SK-N-SH treated with all-trans-retinoic acid at 6 μM for 48 hours (cell line): ENCODE results near the gene GOLGA6L7.

ENCODE experiments used
- ARNTL ChIP-seq: fragments of 450-650 bp; formaldehyde crosslinking; IDR thresholded peaks from 2 replicates; pipeline ENCODE4 v1.5.0; 2020; ENCODE audit warnings: low read depth, mild to moderate bottlenecking, moderate library complexity, borderline replicate concordance
- CSDC2 ChIP-seq: fragments of 250-450 bp; sonication (Bioruptor Pico); IDR thresholded peaks from 2 replicates; pipeline ENCODE4 v1.5.0; 2020; ENCODE audit warnings: mild to moderate bottlenecking, moderate library complexity
- OSR1 ChIP-seq: fragments of 250-450 bp; sonication (Bioruptor Pico); IDR thresholded peaks from 2 replicates; pipeline ENCODE4 v1.8.0; 2022; ENCODE audit warnings: moderate library complexity, mild to moderate bottlenecking, inconsistent platforms
- PATZ1 ChIP-seq: fragments of 250-450 bp; sonication (Bioruptor Pico); IDR thresholded peaks from 2 replicates; pipeline ENCODE4 v1.8.0; 2020; ENCODE audit warnings: mild to moderate bottlenecking, moderate library complexity, borderline replicate concordance
- PPARA ChIP-seq: fragments of 250-450 bp; sonication (Bioruptor Pico); IDR thresholded peaks from 2 replicates; pipeline ENCODE4 v1.5.0; 2020; ENCODE audit warnings: mild to moderate bottlenecking, borderline replicate concordance
- TCF4 ChIP-seq: fragments of 250-450 bp; sonication (Bioruptor Pico); IDR thresholded peaks from 2 replicates; pipeline ENCODE4 v1.8.0; 2021; ENCODE audit warnings: mild to moderate bottlenecking, moderate library complexity, borderline replicate concordance
- ZNF70 ChIP-seq: fragments of 450-650 bp; formaldehyde crosslinking; IDR thresholded peaks from 2 replicates; pipeline ENCODE4 v1.5.0; 2020; ENCODE audit warnings: mild to moderate bottlenecking, moderate library complexity
- ZNF8 ChIP-seq: fragments of 450-650 bp; formaldehyde crosslinking; IDR thresholded peaks from 2 replicates; pipeline ENCODE4 v1.5.0; 2020; ENCODE audit warnings: mild to moderate bottlenecking, moderate library complexity

GRCh38 chr15:28876845-28877185 is 28.4 kb upstream of the GOLGA6L7 start:
- no peak for TF ChIP-seq OSR1 (CRISPR knock-in tag)
- no peak for TF ChIP-seq TCF4
- TF ChIP-seq ARNTL = no peak
- no peak for TF ChIP-seq CSDC2 (CRISPR knock-in tag)
- TF ChIP-seq PPARA = no peak
- no peak for TF ChIP-seq PATZ1 (CRISPR knock-in tag)
- TF ChIP-seq ZNF70 = no peak
- TF ChIP-seq ZNF8 (CRISPR knock-in tag) = no peak
